IMR-90 (cell line): ENCODE data around the gene ALKBH5. TPM values are rescaled to one million over a fixed set of nuclear protein-coding genes. Genes with fewer than 3 reads are reported as not detected.

Experiments
- ATAC-seq: fragments of 200-7000 bp; cut with Tn5 transposase; 2 replicates; pipeline ENCODE4 v1.9.1; 2020; ENCODE audit warnings: low read depth, mild to moderate bottlenecking, moderate library complexity
- BruUV-seq: library from RNA; stranded (reverse); fragments of 400-500 nt; replicated peaks from 2 replicates; lab custom pipeline; 2021; lab: Mats Ljungman, UMichigan
- CTCF ChIA-PET: fragments of 300-600 bp; formaldehyde crosslinking; extraction: SDS; loops from one replicate; lab custom pipeline; 2021; ENCODE audit warnings: antibody characterized with exemption; lab: Yijun Ruan, JAX
- POLR2A ChIA-PET: fragments of 300-600 bp; sonication (Branson Sonifier 250); formaldehyde crosslinking; loops from one replicate; lab custom pipeline; 2022; ENCODE audit warnings: antibody characterized with exemption; ENCODE audit not compliant: unreplicated experiment; lab: Charles Lee
- DNase-seq: peaks from one replicate; pipeline ENCODE4 v3.0.0; 2013
- H2AFZ ChIP-seq: replicated peaks from 2 replicates; pipeline ENCODE3; 2013; ENCODE audit warnings: low read length, mild to moderate bottlenecking; ENCODE audit not compliant: poor library complexity
- H2AK5ac ChIP-seq: 2 replicates; pipeline ENCODE4 v1.6.1; 2013; ENCODE audit warnings: low read depth, low read length, inconsistent platforms
- H2AK9ac ChIP-seq: replicated peaks from 2 replicates; pipeline ENCODE3; 2013; ENCODE audit warnings: mild to moderate bottlenecking, low read depth, low read length, moderate library complexity; ENCODE audit not compliant: poor library complexity
- H2BK120ac ChIP-seq: 2 replicates; pipeline ENCODE4 v1.6.1; 2013; ENCODE audit warnings: low read depth, low read length, inconsistent platforms
- H2BK15ac ChIP-seq: 3 replicates; pipeline ENCODE4 v1.6.1; 2013; ENCODE audit warnings: low read depth, low read length, inconsistent platforms
- H2BK20ac ChIP-seq: 2 replicates; pipeline ENCODE4 v1.6.1; 2013; ENCODE audit warnings: low read depth, mild to moderate bottlenecking, inconsistent platforms, low read length, moderate library complexity
- H2BK5ac ChIP-seq: 2 replicates; pipeline ENCODE4 v1.6.1; 2013; ENCODE audit warnings: mild to moderate bottlenecking, low read depth, low read length, inconsistent platforms; ENCODE audit not compliant: poor library complexity, severe bottlenecking
- H3K14ac ChIP-seq: replicated peaks from 2 replicates; pipeline ENCODE4 v1.6.1; 2013; ENCODE audit warnings: low read depth, low read length, inconsistent platforms
- H3K18ac ChIP-seq: 2 replicates; pipeline ENCODE4 v1.6.1; 2013; ENCODE audit warnings: low read depth, low read length, control low read depth
- H3K23ac ChIP-seq: 2 replicates; pipeline ENCODE4 v1.6.1; 2013; ENCODE audit warnings: low read depth, low read length, inconsistent platforms
- H3K27ac ChIP-seq: 2 replicates; pipeline ENCODE4 v1.5.1; 2013; ENCODE audit warnings: mild to moderate bottlenecking, control low read depth, low read length; ENCODE audit not compliant: insufficient read depth
- H3K27me3 ChIP-seq: 2 replicates; pipeline ENCODE4 v1.6.1; 2013; ENCODE audit warnings: low read length; ENCODE audit not compliant: control insufficient read depth, insufficient read depth
- H3K36me3 ChIP-seq: 2 replicates; pipeline ENCODE4 v1.6.1; 2013; ENCODE audit warnings: low read length, mixed read lengths; ENCODE audit not compliant: control insufficient read depth, insufficient read depth
- H3K4ac ChIP-seq: 2 replicates; pipeline ENCODE4 v1.6.1; 2013; ENCODE audit warnings: low read depth, low read length, inconsistent platforms
- H3K4me1 ChIP-seq: 2 replicates; pipeline ENCODE4 v1.6.1; 2013; ENCODE audit warnings: low read length, mixed read lengths; ENCODE audit not compliant: control insufficient read depth, insufficient read depth
- H3K4me2 ChIP-seq: 2 replicates; pipeline ENCODE4 v1.6.1; 2013; ENCODE audit warnings: low read depth, mild to moderate bottlenecking, control low read depth, low read length, moderate library complexity
- H3K4me3 ChIP-seq: 2 replicates; pipeline ENCODE4 v1.5.1; 2013; ENCODE audit warnings: low read depth, mild to moderate bottlenecking, control low read depth, low read length, moderate library complexity; ENCODE audit not compliant: insufficient read depth
- H3K56ac ChIP-seq: 2 replicates; pipeline ENCODE4 v1.6.1; 2013; ENCODE audit warnings: low read length, inconsistent platforms; ENCODE audit not compliant: insufficient read depth; ENCODE audit errors: extremely low read depth
- H3K79me1 ChIP-seq, 2 experiments: 2 replicates each; pipeline ENCODE4 v1.6.1; 2013; ENCODE audit warnings: low read length in 2 of 2, inconsistent platforms in 1 of 2, low read depth in 1 of 2
- H3K9ac ChIP-seq: 2 replicates; pipeline ENCODE4 v1.6.1; 2013; ENCODE audit warnings: low read depth, low read length, control low read depth
- H3K9me1 ChIP-seq: 2 replicates; pipeline ENCODE4 v1.6.1; 2013; ENCODE audit warnings: low read length, inconsistent platforms; ENCODE audit not compliant: insufficient read depth
- H3K9me3 ChIP-seq: 2 replicates; pipeline ENCODE4 v1.6.1; 2013; ENCODE audit warnings: low read length; ENCODE audit not compliant: control insufficient read depth, insufficient read depth
- H4K20me1 ChIP-seq: 2 replicates; pipeline ENCODE4 v1.6.1; 2013; ENCODE audit warnings: low read length, inconsistent platforms; ENCODE audit not compliant: insufficient read depth
- H4K5ac ChIP-seq: 2 replicates; pipeline ENCODE4 v1.6.1; 2013; ENCODE audit warnings: mild to moderate bottlenecking, low read depth, low read length, control low read depth
- H4K8ac ChIP-seq, 2 experiments: 2 replicates each; pipeline ENCODE4 v1.6.1; 2013; ENCODE audit warnings: low read depth in 2 of 2, low read length in 2 of 2, control low read depth in 1 of 2, inconsistent platforms in 1 of 2
- H4K91ac ChIP-seq: 2 replicates; pipeline ENCODE4 v1.6.1; 2013; ENCODE audit warnings: low read depth, low read length, inconsistent platforms; ENCODE audit not compliant: insufficient read depth
- CEBPB ChIP-seq: IDR thresholded peaks from 2 replicates; pipeline ENCODE4 v1.6.1; 2012; ENCODE audit warnings: low read depth, low read length, improper control_type of control experiment
- CHD1 ChIP-seq: IDR thresholded peaks from 2 replicates; pipeline ENCODE4 v1.6.1; 2012; ENCODE audit warnings: low read depth, low read length, improper control_type of control experiment
- CTCF ChIP-seq: conservative IDR thresholded peaks from 2 replicates; pipeline ENCODE4 v1.5.1; 2012; ENCODE audit warnings: mild to moderate bottlenecking, low read depth, low read length, improper control_type of control experiment
- ELK1 ChIP-seq: fragments of 150-350 bp; IDR thresholded peaks from 2 replicates; pipeline ENCODE4 v1.6.1; 2016; ENCODE audit warnings: low read depth, mild to moderate bottlenecking, low read length, moderate library complexity, borderline replicate concordance
- FOS ChIP-seq: fragments of 150-350 bp; IDR thresholded peaks from 2 replicates; pipeline ENCODE4 v1.6.1; 2016; ENCODE audit warnings: low read depth, low read length
- MAFK ChIP-seq: IDR thresholded peaks from 2 replicates; pipeline ENCODE4 v1.6.1; 2012; ENCODE audit warnings: low read depth, low read length, improper control_type of control experiment
- MAZ ChIP-seq: IDR thresholded peaks from 2 replicates; pipeline ENCODE4 v1.6.1; 2012; ENCODE audit warnings: low read depth, mild to moderate bottlenecking, low read length, improper control_type of control experiment, moderate library complexity, borderline replicate concordance
- MXI1 ChIP-seq: IDR thresholded peaks from 2 replicates; pipeline ENCODE4 v1.6.1; 2012; ENCODE audit warnings: low read depth, mild to moderate bottlenecking, low read length, moderate library complexity, borderline replicate concordance
- POLR2A ChIP-seq: IDR thresholded peaks from 2 replicates; pipeline ENCODE4 v1.6.1; 2012; ENCODE audit warnings: mild to moderate bottlenecking, low read depth, low read length
- RCOR1 ChIP-seq: IDR thresholded peaks from 2 replicates; pipeline ENCODE4 v1.6.1; 2012; ENCODE audit warnings: mild to moderate bottlenecking, low read length, improper control_type of control experiment; ENCODE audit not compliant: insufficient replicate concordance
- RFX5 ChIP-seq: IDR thresholded peaks from 2 replicates; pipeline ENCODE4 v1.8.0; 2012; ENCODE audit warnings: low read depth, mild to moderate bottlenecking, low read length, moderate library complexity
- SMC3 ChIP-seq: fragments of 150-350 bp; IDR thresholded peaks from 2 replicates; pipeline ENCODE4 v1.6.1; 2016; ENCODE audit warnings: low read depth, mild to moderate bottlenecking, antibody characterized with exemption, low read length, moderate library complexity
- USF2 ChIP-seq: fragments of 150-350 bp; IDR thresholded peaks from 2 replicates; pipeline ENCODE4 v1.6.1; 2017; ENCODE audit warnings: mild to moderate bottlenecking, antibody characterized with exemption, low read length, low read depth
- WGBS, 2 experiments: methylation state at CpG; one replicate each; pipeline versions ENCODE4 v1.1.5 to v1.1.7; 2013; ENCODE audit warnings: missing lambda C conversion rate in 2 of 2; ENCODE audit not compliant: insufficient read length in 1 of 2; ENCODE audit errors: extremely low coverage in 2 of 2; 5-methylcytosine and 5-hydroxymethylcytosine counted together
- dilution Hi-C: fragments of 300-500 bp; cut with HindIII; formaldehyde crosslinking; loops from one replicate; pipeline ENCODE4 v1.14.3; 2018; ENCODE audit warnings: low sequenced_read_pairs; ENCODE audit not compliant: unreplicated experiment
- in situ Hi-C: fragments of 300-500 bp; cut with MboI; formaldehyde crosslinking; loops from 3 replicates; pipeline ENCODE4 v1.14.3; 2019; ENCODE audit warnings: low sequenced_read_pairs, inconsistent platforms, mixed read lengths
- intact Hi-C: fragments of 100-400 bp; cut with micrococcal nuclease; formaldehyde crosslinking; loops from 2 replicates; pipeline ENCODE4 v1.10.0; 2022
- polyA plus RNA-seq, 3 experiments: library from polyadenylated mRNA; depleted of rRNA; stranded (reverse); fragments of >200 nt; gene quantifications; 2 replicates each; pipeline ENCODE4 v1.2.3, GENCODE V29; 2012; ENCODE audit warnings: low replicate concordance in 1 of 3
- total RNA-seq: library from RNA; depleted of rRNA; stranded (reverse); fragments of >200 nt; gene quantifications from 2 replicates; pipeline ENCODE4 v1.2.3, GENCODE V29; 2012

Gene ALKBH5
- total and polyA plus RNA-seq, 2 of the 4 experiments (the other 2 are of a cell fraction): 57.6 to 79.6 TPM

- Histone ChIP-seq H3K4ac (no peak overlapping the region), H4K8ac (no peak overlapping the region), H3K36me3 (peaks cover 54% of the 10 kb centered on the region), H2BK20ac (no peak overlapping the region), H3K9ac (no peak overlapping the region; the same call in 1 of the 2 replicates), H2AK9ac (no peak overlapping the region), H3K27me3 (no peaks in the 10 kb centered on the region), H3K4me1 (peaks cover 21% of the 10 kb centered on the region), H3K27ac (no peak overlapping the region), H2BK15ac (no peak overlapping the region), H3K9me1 (peaks cover 34% of the 10 kb centered on the region), H4K91ac (no peak overlapping the region), H3K23ac (no peak overlapping the region), H3K18ac (no peak overlapping the region), H3K4me3 (no peak overlapping the region), H3K56ac (no peak overlapping the region), H3K9me3 (no peaks in the 10 kb centered on the region), H4K20me1 (peaks cover 93% of the 10 kb centered on the region), H2BK5ac (no peak overlapping the region), H2AK5ac (no peak overlapping the region), H3K4me2 (no peak overlapping the region), H4K5ac (no peak overlapping the region), H2BK120ac (no peak overlapping the region), H3K14ac (no peak overlapping the region), H3K79me1 (peaks cover 42 to 88% of the 10 kb centered on the region in 2 experiments), H2AFZ (no peak overlapping the region)
- DNase-seq: no peak
- ChIA-PET CTCF (no interaction called here), POLR2A (no interaction called here)
- no TSS peak for BruUV-seq
- no CpG with 5 or more reads among the region's 5 CpGs for WGBS, 2 experiments
- intact Hi-C loops (no loop called here), dilution Hi-C loops (no loop called here), in situ Hi-C loops (no loop called here)
- TF ChIP-seq MXI1: no peak
- TF ChIP-seq MAZ: no peak
- TF ChIP-seq CEBPB: no peak
- no peak for TF ChIP-seq FOS
- TF ChIP-seq CTCF: no peak
- no peak for TF ChIP-seq POLR2A
- TF ChIP-seq RCOR1: no peak
- no peak for TF ChIP-seq CHD1
- TF ChIP-seq RFX5: no peak
- no peak for TF ChIP-seq MAFK
- no peak for TF ChIP-seq USF2
- TF ChIP-seq SMC3: no peak
- TF ChIP-seq ELK1: no peak
- no peak for ATAC-seq
These were observed 11.6 kb downstream of the ALKBH5 start for GRCh38 chr17:18195246-18195645.
